ENCODE measurements around the gene HDAC9.

HDAC9 gene

DNA sequence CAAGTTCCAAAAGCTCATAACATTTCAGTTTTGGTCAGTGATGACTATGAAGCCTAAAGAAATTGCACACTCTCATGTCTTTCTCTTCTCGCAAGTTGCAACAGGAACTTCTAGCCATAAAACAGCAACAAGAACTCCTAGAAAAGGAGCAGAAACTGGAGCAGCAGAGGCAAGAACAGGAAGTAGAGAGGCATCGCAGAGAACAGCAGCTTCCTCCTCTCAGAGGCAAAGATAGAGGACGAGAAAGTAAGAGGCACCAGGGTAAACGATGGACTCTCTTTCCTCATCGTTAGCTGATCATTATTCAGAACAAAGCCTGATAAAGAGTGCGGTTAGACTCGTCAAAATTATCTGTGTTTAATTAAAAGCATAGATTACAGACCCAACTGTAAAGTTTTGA lies 94.7 kb downstream of the HDAC9 start:
- no peak for DNase-seq
- H3K27me3 ChIP-seq = no peaks in the 10 kb centered on the region
- no peaks in the 10 kb centered on the region for H3K9me3 ChIP-seq

DNA sequence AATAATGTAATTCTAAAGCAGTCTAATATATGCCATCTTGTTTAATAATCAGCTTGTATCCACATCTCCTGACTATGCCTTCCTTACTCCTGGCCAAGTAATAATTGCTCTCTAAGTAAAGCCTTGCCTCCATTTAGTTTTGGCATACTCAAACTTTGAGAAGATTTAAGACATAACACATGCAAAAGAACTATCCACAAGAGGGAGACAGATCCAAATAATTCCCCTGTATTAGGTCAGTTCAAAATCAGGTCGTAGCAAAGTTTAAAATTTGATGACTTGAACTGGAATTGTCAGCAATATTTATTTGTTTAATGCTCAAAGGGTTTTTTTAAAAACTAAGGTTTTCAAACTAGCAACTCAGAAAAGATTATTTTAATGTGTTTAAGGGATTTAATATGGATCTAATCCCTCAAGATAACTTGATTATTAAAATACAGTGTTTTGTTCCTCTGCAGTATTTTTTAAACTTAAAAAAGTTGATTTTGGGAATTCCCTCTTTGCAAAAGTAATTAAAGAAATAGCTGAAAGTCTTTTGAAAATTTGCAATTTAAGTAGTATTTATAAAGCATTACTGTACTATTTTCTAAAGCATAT lies 95.3 kb downstream of the HDAC9 start:
- Histone ChIP-seq H3K27me3 (no peaks in the 10 kb centered on the region), H3K4me1 (no peaks in the 10 kb centered on the region), H3K27ac (no peak overlapping the region), H3K36me3 (peaks cover 0 to 31% (median 8%) of the 10 kb centered on the region in 3 donors), H3K9me3 (no peaks in the 10 kb centered on the region), H3K4me3 (no peak overlapping the region)
- intact Hi-C loops (cut with DNase I; ENCODE audit: low total_unique reads) = no loop called here
- no peak for DNase-seq
- TF ChIP-seq, protein P1, sequence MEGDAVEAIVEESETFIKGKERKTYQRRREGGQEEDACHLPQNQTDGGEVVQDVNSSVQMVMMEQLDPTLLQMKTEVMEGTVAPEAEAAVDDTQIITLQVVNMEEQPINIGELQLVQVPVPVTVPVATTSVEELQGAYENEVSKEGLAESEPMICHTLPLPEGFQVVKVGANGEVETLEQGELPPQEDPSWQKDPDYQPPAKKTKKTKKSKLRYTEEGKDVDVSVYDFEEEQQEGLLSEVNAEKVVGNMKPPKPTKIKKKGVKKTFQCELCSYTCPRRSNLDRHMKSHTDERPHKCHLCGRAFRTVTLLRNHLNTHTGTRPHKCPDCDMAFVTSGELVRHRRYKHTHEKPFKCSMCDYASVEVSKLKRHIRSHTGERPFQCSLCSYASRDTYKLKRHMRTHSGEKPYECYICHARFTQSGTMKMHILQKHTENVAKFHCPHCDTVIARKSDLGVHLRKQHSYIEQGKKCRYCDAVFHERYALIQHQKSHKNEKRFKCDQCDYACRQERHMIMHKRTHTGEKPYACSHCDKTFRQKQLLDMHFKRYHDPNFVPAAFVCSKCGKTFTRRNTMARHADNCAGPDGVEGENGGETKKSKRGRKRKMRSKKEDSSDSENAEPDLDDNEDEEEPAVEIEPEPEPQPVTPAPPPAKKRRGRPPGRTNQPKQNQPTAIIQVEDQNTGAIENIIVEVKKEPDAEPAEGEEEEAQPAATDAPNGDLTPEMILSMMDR (IDR thresholded peaks at IDR 0.05) = peak; percentile 43 to 59

More for the DNA sequence above, 94.7 kb downstream of the HDAC9 start:
- Histone ChIP-seq H3K27ac (no peak overlapping the region), H3K4me3 (no peak overlapping the region), H3K36me3 (peaks cover 0 to 25% (median 8%) of the 10 kb centered on the region in 3 donors), H3K4me1 (no peaks in the 10 kb centered on the region)
- TF ChIP-seq, protein P1 (IDR thresholded peaks at IDR 0.05) = no peak
- intact Hi-C loops (cut with DNase I; ENCODE audit: low total_unique reads) = no loop called here

DNA sequence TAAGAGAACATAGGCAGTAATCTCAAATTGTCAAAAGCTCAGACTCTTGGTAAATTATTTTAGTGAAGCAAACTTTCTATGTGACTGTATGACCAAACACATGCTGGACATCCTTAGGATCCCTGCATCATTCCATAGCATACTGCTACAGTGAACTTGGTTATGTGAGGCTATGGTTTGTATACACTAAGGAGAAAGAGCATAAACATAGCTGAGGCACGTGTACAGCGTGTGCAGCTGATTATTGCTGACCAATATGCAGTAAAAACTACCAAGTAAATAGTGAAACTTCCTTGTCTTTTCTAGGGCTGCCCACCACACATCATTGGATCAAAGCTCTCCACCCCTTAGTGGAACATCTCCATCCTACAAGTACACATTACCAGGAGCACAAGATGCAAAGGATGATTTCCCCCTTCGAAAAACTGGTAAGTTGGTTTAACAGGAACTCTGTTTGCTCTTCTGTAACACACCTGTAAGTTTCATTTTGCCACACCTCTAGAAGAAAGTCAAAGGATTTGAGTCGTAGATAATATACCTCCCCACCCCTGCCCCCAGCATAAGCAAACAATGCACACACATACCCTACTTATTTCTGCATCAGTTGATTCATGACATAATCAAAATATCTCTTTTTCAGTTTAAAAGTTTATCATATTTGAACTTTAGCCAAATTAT lies 98.2 kb downstream of the HDAC9 start:
- H3K4me3 ChIP-seq = no peak overlapping the region
- peaks cover 0 to 35% (median 8%) of the 10 kb centered on the region in 3 donors for H3K36me3 ChIP-seq
- H3K9me3 ChIP-seq = no peaks in the 10 kb centered on the region
- no peaks in the 10 kb centered on the region for H3K27me3 ChIP-seq
- H3K4me1 ChIP-seq = peaks cover 0 to 6% (median 0%) of the 10 kb centered on the region in 4 donors
- H3K27ac ChIP-seq = no peak overlapping the region
- no peak for DNase-seq
- TF ChIP-seq, protein P1 (IDR thresholded peaks at IDR 0.05) = no peak
- intact Hi-C loops (cut with DNase I; ENCODE audit: low total_unique reads) = no loop called here

DNA sequence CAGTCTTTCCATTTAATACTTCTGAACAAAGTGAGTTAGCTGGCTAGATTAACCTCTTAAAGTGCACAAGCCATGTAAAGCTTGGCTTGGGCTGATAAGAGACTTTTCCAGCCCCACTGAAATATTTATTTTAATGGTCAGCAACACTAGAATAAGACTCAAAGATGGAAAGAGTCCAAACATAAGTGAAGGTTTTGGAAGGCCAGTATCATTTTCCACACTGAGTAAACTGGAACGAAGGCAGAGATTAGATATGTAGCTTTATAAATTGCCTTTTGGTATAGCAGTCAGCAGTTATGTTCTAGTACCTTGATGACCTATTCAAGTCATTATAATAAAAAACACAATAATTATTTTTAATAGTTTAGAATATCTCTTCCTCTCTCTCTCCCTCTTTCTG lies 102.2 kb downstream of the HDAC9 start:
- intact Hi-C loops (cut with DNase I; ENCODE audit: low total_unique reads) = no loop called here
- Histone ChIP-seq H3K27ac (no peak overlapping the region), H3K4me1 (peaks cover 0 to 6% (median 0%) of the 10 kb centered on the region in 4 donors), H3K27me3 (no peaks in the 10 kb centered on the region), H3K36me3 (peaks cover 3 to 62% (median 31%) of the 10 kb centered on the region in 3 donors), H3K4me3 (no peak overlapping the region), H3K9me3 (peaks cover 0 to 12% (median 0%) of the 10 kb centered on the region in 3 donors)
- TF ChIP-seq, protein P1 (IDR thresholded peaks at IDR 0.05) = no peak
- no peak for DNase-seq

DNA sequence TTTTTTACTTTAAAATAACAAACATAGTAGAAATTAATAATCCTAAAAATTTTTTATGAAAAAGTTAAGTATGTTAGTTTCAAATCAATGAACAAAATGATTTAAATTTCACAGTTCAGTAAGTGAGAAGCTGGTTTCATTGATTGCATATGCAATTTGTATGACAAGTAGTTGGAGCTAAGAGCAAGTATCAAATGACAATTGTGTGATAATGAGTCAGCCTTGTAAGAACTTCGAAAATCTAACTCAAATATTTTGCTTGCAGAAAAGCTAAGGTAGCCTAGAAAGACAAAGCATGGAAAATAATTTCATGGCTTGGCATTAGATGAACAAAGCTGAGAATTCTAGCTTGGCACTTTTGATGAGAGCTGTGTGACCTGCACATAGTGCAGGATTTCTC lies 111.5 kb downstream of the HDAC9 start:
- Histone ChIP-seq H3K36me3 (peaks cover 13 to 46% (median 44%) of the 10 kb centered on the region in 3 donors), H3K27ac (no peak overlapping the region), H3K4me3 (no peak overlapping the region), H3K4me1 (no peaks in the 10 kb centered on the region), H3K9me3 (peaks cover 0 to 21% (median 0%) of the 10 kb centered on the region in 3 donors), H3K27me3 (no peaks in the 10 kb centered on the region)
- DNase-seq = no peak
- TF ChIP-seq, protein P1 (IDR thresholded peaks at IDR 0.05) = no peak
- intact Hi-C loops (cut with DNase I; ENCODE audit: low total_unique reads) = no loop called here
